K562 (cell line): ENCODE measurements around the gene COL28A1. TPM values are rescaled to one million over a fixed set of nuclear protein-coding genes. Genes with fewer than 3 reads are reported as not detected.

Source experiments
- ATAC-seq: fragments of 200-7000 bp; cut with Tn5 transposase; 3 replicates; pipeline ENCODE4 v1.9.1; 2020; ENCODE audit warnings: moderate library complexity
- BruUV-seq: library from RNA; stranded (reverse); fragments of 400-500 nt; replicated peaks from 2 replicates; lab custom pipeline; 2021; lab: Mats Ljungman, UMichigan
- CTCF ChIA-PET: fragments of 300-600 bp; formaldehyde crosslinking; extraction: SDS; loops from one replicate; lab custom pipeline; 2021; ENCODE audit warnings: low intra/inter-chr PET ratio; lab: Yijun Ruan, JAX
- POLR2A ChIA-PET: fragments of 300-600, 350-650 bp; sonication (Branson Sonifier 250); formaldehyde crosslinking; extraction: SDS; loops from one replicate; lab custom pipeline; 2021; ENCODE audit warnings: antibody characterized with exemption, inconsistent platforms; lab: Yijun Ruan, JAX
- DNase-seq, 4 experiments: peaks; one replicate each; pipeline versions ENCODE4 v3.0.0 to v3.0.0-alpha.2; 2011 to 2018; ENCODE audit warnings: low spot score in 3 of 4, mixed read lengths in 3 of 4; ENCODE audit errors: extremely low read depth in 1 of 4
- FAIRE-seq: peaks from 2 replicates; lab custom pipeline; 2011; peaks lifted over from hg19 to GRCh38; lab: Jason Lieb, UNC
- H2AFZ ChIP-seq: 2 replicates; pipeline ENCODE4 v1.6.0; 2011; ENCODE audit warnings: low read depth, low read length, control low read depth, inconsistent platforms
- H3K27ac ChIP-seq: fragments of 200-600 bp; 3 replicates; pipeline ENCODE4 v1.8.0; 2011; ENCODE audit warnings: low read depth, mild to moderate bottlenecking, control low read depth, inconsistent platforms, low read length, moderate library complexity, mixed read lengths; ENCODE audit errors: extremely low read depth
- H3K27me3 ChIP-seq, 2 experiments: fragments of 300-600 bp in 1 of 2; 2 replicates in 1 of 2; 3 replicates in 1 of 2; pipeline versions ENCODE4 v1.6.0 to v1.8.0; 2011; ENCODE audit warnings: inconsistent platforms in 2 of 2, low read length in 2 of 2, mild to moderate bottlenecking in 1 of 2, mixed read lengths in 1 of 2, moderate library complexity in 1 of 2; ENCODE audit not compliant: control insufficient read depth in 2 of 2, insufficient read depth in 2 of 2
- H3K36me3 ChIP-seq: fragments of 300-600 bp; 3 replicates; pipeline ENCODE4 v1.8.0; 2011; ENCODE audit warnings: mild to moderate bottlenecking, low read length, inconsistent platforms; ENCODE audit not compliant: control insufficient read depth, insufficient read depth
- H3K4me1 ChIP-seq, 2 experiments: fragments of 200-600 bp in 1 of 2; replicated peaks in 1 of 2; 2 replicates in 1 of 2; 3 replicates in 1 of 2; pipeline versions ENCODE4 v1.5.1 to v1.8.0; 2011; ENCODE audit warnings: inconsistent platforms in 2 of 2, low read length in 2 of 2, mild to moderate bottlenecking in 1 of 2, mixed read lengths in 1 of 2, moderate library complexity in 1 of 2; ENCODE audit not compliant: control insufficient read depth in 2 of 2, insufficient read depth in 2 of 2
- H3K4me2 ChIP-seq: 2 replicates; pipeline ENCODE4 v1.6.1; 2011; ENCODE audit warnings: low read length, control low read depth, inconsistent platforms, mixed read lengths; ENCODE audit not compliant: insufficient read depth
- H3K4me3 ChIP-seq: fragments of 200-600 bp; sonication (generic), shearing (Covaris generic); 2 replicates; pipeline ENCODE4 v1.5.1; 2016; ENCODE audit warnings: control low read depth, inconsistent platforms
- H3K79me2 ChIP-seq: fragments of 200-600 bp; 3 replicates; pipeline ENCODE4 v1.8.0; 2011; ENCODE audit warnings: low read length, inconsistent platforms; ENCODE audit not compliant: control insufficient read depth, insufficient read depth
- H3K9ac ChIP-seq, 2 experiments: 2 replicates each; pipeline versions ENCODE4 v1.6.0 to v1.6.1; 2011; ENCODE audit warnings: low read depth in 2 of 2, low read length in 2 of 2, control low read depth in 1 of 2, inconsistent platforms in 1 of 2, mild to moderate bottlenecking in 1 of 2, mixed read lengths in 1 of 2; ENCODE audit not compliant: insufficient read depth in 1 of 2
- H3K9me1 ChIP-seq: one replicate; pipeline ENCODE4 v1.6.0; 2011; ENCODE audit warnings: inconsistent platforms, mild to moderate bottlenecking, low read length, moderate library complexity; ENCODE audit not compliant: control insufficient read depth, insufficient read depth
- H3K9me3 ChIP-seq: replicated peaks from 2 replicates; pipeline ENCODE4 v1.5.1; 2011; ENCODE audit warnings: low read depth, low read length, inconsistent platforms; ENCODE audit not compliant: control insufficient read depth, insufficient read depth
- H4K20me1 ChIP-seq: replicated peaks from 2 replicates; pipeline ENCODE4 v1.6.1; 2011; ENCODE audit warnings: low read length, inconsistent platforms, mixed read lengths; ENCODE audit not compliant: control insufficient read depth, insufficient read depth
- CCAR2 ChIP-seq: fragments of 200-400 bp; formaldehyde crosslinking; IDR thresholded peaks from 2 replicates; pipeline ENCODE4 v1.6.1; 2017; ENCODE audit warnings: mild to moderate bottlenecking, low read depth, low read length
- ELK1 ChIP-seq: sonication (generic); formaldehyde crosslinking; IDR thresholded peaks from 2 replicates; pipeline ENCODE4 v1.8.1; 2022; ENCODE audit warnings: missing genetic modification reagents
- FOXK2 ChIP-seq, 2 experiments: fragments of 450-650 bp; IDR thresholded peaks in 1 of 2; conservative IDR thresholded peaks in 1 of 2; 2 replicates each; pipeline ENCODE4 v1.6.1; 2016; ENCODE audit warnings: low read depth in 2 of 2, mild to moderate bottlenecking in 1 of 2
- SIN3B ChIP-seq: fragments of 450-650 bp; IDR thresholded peaks from 2 replicates; pipeline ENCODE4 v1.6.1; 2017; ENCODE audit warnings: low read depth, mild to moderate bottlenecking, moderate library complexity
- SMAD3 ChIP-seq: fragments of 450-650 bp; formaldehyde crosslinking; conservative IDR thresholded peaks from 2 replicates; pipeline ENCODE4 v1.4.0; 2020; ENCODE audit warnings: mild to moderate bottlenecking
- WGBS: fragments of 100-300 bp; shearing (Covaris generic); methylation state at CpG from one replicate; pipeline ENCODE4 v1.1.6; 2016; ENCODE audit warnings: low coverage, mixed read lengths; ENCODE audit not compliant: insufficient coverage; ENCODE audit errors: missing lambda C conversion rate; 5-methylcytosine and 5-hydroxymethylcytosine counted together
- in situ Hi-C: fragments of 300-500 bp; cut with MboI; formaldehyde crosslinking; loops from 4 replicates; pipeline ENCODE4 v1.15.0; 2018; ENCODE audit warnings: inconsistent platforms, mixed read lengths
- intact Hi-C: fragments of 100-400 bp; cut with micrococcal nuclease; formaldehyde crosslinking; loops from 2 replicates; pipeline ENCODE4 v1.14.2; 2022
- polyA plus RNA-seq, 8 experiments: library from polyadenylated mRNA; depleted of rRNA in 4 of 8; stranded (reverse) in 5 of 8; unstranded in 3 of 8; fragments of >200 nt; fragmentation: Nextera tagmentation in 2 of 8; fragmentation: Illumina TruSeq in 1 of 8; extraction: Ambion mirVana in 2 of 8; extraction: Trizol in 1 of 8; gene quantifications; 2 replicates each; pipeline versions ENCODE4 v1.2.1 to v1.2.3, GENCODE V29; 2011 to 2014; ENCODE audit warnings: inconsistent platforms in 1 of 8, missing spikeins in 1 of 8
- total RNA-seq, 7 experiments: library from RNA; depleted of rRNA in 6 of 7; stranded (reverse); fragments of >200 nt in 6 of 7; fragmentation: Illumina TruSeq in 2 of 7; extraction: Trizol in 2 of 7; gene quantifications; 2 replicates each; pipeline versions ENCODE4 v1.2.1 to v1.2.3, GENCODE V29; 2011 to 2021; ENCODE audit warnings: low replicate concordance in 1 of 7

COL28A1 gene
- total and polyA plus RNA-seq, 9 of the 15 experiments (the other 6 are each of a cell fraction or from before 2014, with no cell fraction given) = 0.03 to 0.13 (median 0.05) TPM; not detected in 3

DNA sequence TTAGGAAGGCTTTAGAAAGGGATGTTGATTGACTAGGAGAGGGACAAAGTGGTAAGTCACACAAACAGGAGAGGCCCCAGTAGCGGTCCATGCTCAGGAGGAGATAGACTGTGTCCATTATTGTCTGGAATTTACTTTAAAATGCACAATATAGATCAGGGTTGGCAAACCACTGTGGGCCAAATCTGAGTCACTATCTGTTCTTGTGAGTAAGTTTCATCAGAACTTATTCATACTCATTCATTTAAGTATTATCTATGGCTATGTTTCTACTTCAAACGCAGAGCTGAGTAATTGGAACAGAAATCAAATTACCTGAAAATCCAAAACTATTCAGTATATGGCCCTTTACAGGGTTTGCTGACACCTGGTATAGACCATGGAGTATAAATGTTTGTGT lies 166.5 kb downstream of the COL28A1 start:
- ChIA-PET CTCF (no interaction called here), POLR2A (interaction anchor here (0.8 to 0.9 kb wide), 2 partner anchors 16 to 30 kb away, joined by 3 to 4 read pairs; no protein-coding TSS in a partner anchor)
- in situ Hi-C loops = no loop called here
- FAIRE-seq (no peak), DNase-seq (no peak), ATAC-seq (no peak)
- Histone ChIP-seq H3K4me2 (no peak overlapping the region), H4K20me1 (no peaks in the 10 kb centered on the region), H3K79me2 (no peaks in the 10 kb centered on the region), H3K27me3 (peaks cover 5 to 6% of the 10 kb centered on the region in 2 experiments; a peak in 3 of 5 replicates), H3K36me3 (no peaks in the 10 kb centered on the region), H3K9me1 (no peaks in the 10 kb centered on the region), H3K9me3 (no peaks in the 10 kb centered on the region), H2AFZ (no peak overlapping the region), H3K4me3 (no peak overlapping the region), H3K27ac (no peak overlapping the region), H3K9ac (no peak overlapping the region), H3K4me1 (no peaks in the 10 kb centered on the region)
- WGBS = 6% methylated on average over 2 of the region's 2 CpGs
- TF ChIP-seq SMAD3 (CRISPR knock-in tag) = no peak
- TF ChIP-seq FOXK2 (conservative IDR thresholded peaks at IDR 0.05 in 1 of 2, IDR thresholded peaks at IDR 0.05 in 1 of 2; ENCODE audit: low read depth in 2 of 2) = no peak
- no peak for TF ChIP-seq CCAR2
- no peak for TF ChIP-seq SIN3B
- no peak for TF ChIP-seq ELK1 (CRISPR knock-in tag)
- no TSS peak for BruUV-seq
- intact Hi-C loops = no loop called here
